H9 (cell line): ENCODE measurements around the gene SPATA31E1. TPM values are rescaled to one million over a fixed set of nuclear protein-coding genes. Genes with fewer than 3 reads are reported as not detected.

Experiments used
- DNase-seq: peaks from one replicate; pipeline ENCODE4 v3.0.0-alpha.2; 2017
- H2AFZ ChIP-seq: one replicate; pipeline ENCODE4 v1.6.1; 2013; ENCODE audit warnings: mild to moderate bottlenecking, low read length, control low read depth, moderate library complexity
- H2AK5ac ChIP-seq: 2 replicates; pipeline ENCODE4 v1.6.1; 2013; ENCODE audit warnings: low read length, control low read depth, mixed read lengths; ENCODE audit not compliant: insufficient read length
- H2BK120ac ChIP-seq: one replicate; pipeline ENCODE4 v1.6.1; 2013; ENCODE audit warnings: low read depth, mild to moderate bottlenecking, low read length, control low read depth, inconsistent platforms; ENCODE audit not compliant: poor library complexity, severe bottlenecking
- H2BK12ac ChIP-seq: 2 replicates; pipeline ENCODE4 v1.6.1; 2013; ENCODE audit warnings: low read length, control low read depth, mixed read lengths, low read depth; ENCODE audit not compliant: insufficient read length
- H2BK15ac ChIP-seq: 2 replicates; pipeline ENCODE4 v1.6.1; 2013; ENCODE audit warnings: low read depth, low read length, control low read depth
- H2BK20ac ChIP-seq: one replicate; pipeline ENCODE4 v1.6.1; 2013; ENCODE audit warnings: low read depth, mild to moderate bottlenecking, low read length, control low read depth, inconsistent platforms; ENCODE audit not compliant: poor library complexity, severe bottlenecking
- H2BK5ac ChIP-seq: 2 replicates; pipeline ENCODE4 v1.6.1; 2013; ENCODE audit warnings: low read length, control low read depth, mixed read lengths; ENCODE audit not compliant: insufficient read length
- H3K14ac ChIP-seq: 2 replicates; pipeline ENCODE4 v1.6.1; 2013; ENCODE audit warnings: low read length, control low read depth; ENCODE audit not compliant: insufficient read depth
- H3K18ac ChIP-seq: 2 replicates; pipeline ENCODE4 v1.6.1; 2013; ENCODE audit warnings: low read depth, mild to moderate bottlenecking, mixed read lengths, low read length, control low read depth; ENCODE audit not compliant: insufficient read length
- H3K23ac ChIP-seq: 2 replicates; pipeline ENCODE4 v1.6.1; 2013; ENCODE audit warnings: low read length, control low read depth, mixed read lengths, low read depth; ENCODE audit not compliant: insufficient read length
- H3K23me2 ChIP-seq: 2 replicates; pipeline ENCODE4 v1.6.1; 2013; ENCODE audit warnings: low read depth, mild to moderate bottlenecking, mixed read lengths, low read length, control low read depth; ENCODE audit not compliant: insufficient read length, poor library complexity, severe bottlenecking
- H3K27ac ChIP-seq: 2 replicates; pipeline ENCODE4 v1.5.1; 2013; ENCODE audit warnings: low read length, control low read depth, mixed read lengths, low read depth; ENCODE audit not compliant: insufficient read length
- H3K27me3 ChIP-seq: 2 replicates; pipeline ENCODE4 v1.6.1; 2013; ENCODE audit warnings: low read length, control low read depth, inconsistent platforms; ENCODE audit not compliant: insufficient read depth
- H3K4ac ChIP-seq: 2 replicates; pipeline ENCODE4 v1.6.1; 2013; ENCODE audit warnings: low read depth, mild to moderate bottlenecking, control low read depth, inconsistent platforms, low read length, moderate library complexity
- H3K4me1 ChIP-seq: 2 replicates; pipeline ENCODE4 v1.6.1; 2013; ENCODE audit warnings: low read length, control low read depth, inconsistent platforms; ENCODE audit not compliant: insufficient read depth
- H3K4me2 ChIP-seq: 2 replicates; pipeline ENCODE4 v1.6.1; 2013; ENCODE audit warnings: low read length, control low read depth, mixed read lengths; ENCODE audit not compliant: insufficient read length, insufficient read depth
- H3K56ac ChIP-seq: 2 replicates; pipeline ENCODE4 v1.6.1; 2013; ENCODE audit warnings: low read depth, mild to moderate bottlenecking, mixed read lengths, low read length, control low read depth; ENCODE audit not compliant: insufficient read length
- H3K79me1 ChIP-seq: 2 replicates; pipeline ENCODE4 v1.6.1; 2013; ENCODE audit warnings: low read depth, mild to moderate bottlenecking, moderate library complexity, low read length, control low read depth, inconsistent platforms; ENCODE audit not compliant: insufficient read depth, poor library complexity, severe bottlenecking
- H3K79me2 ChIP-seq: 2 replicates; pipeline ENCODE4 v1.6.1; 2013; ENCODE audit warnings: low read length, control low read depth, inconsistent platforms; ENCODE audit not compliant: insufficient read depth
- H3K9ac ChIP-seq: 2 replicates; pipeline ENCODE4 v1.6.1; 2013; ENCODE audit warnings: low read length, control low read depth, mixed read lengths; ENCODE audit not compliant: insufficient read length; ENCODE audit errors: extremely low read depth
- H3K9me3 ChIP-seq: one replicate; pipeline ENCODE4 v1.6.1; 2013; ENCODE audit warnings: low read depth, low read length, inconsistent platforms; ENCODE audit not compliant: control insufficient read depth
- H3T11ph ChIP-seq: one replicate; pipeline ENCODE4 v1.6.1; 2013; ENCODE audit warnings: mild to moderate bottlenecking, low read length, control low read depth, inconsistent platforms
- H4K20me1 ChIP-seq: one replicate; pipeline ENCODE4 v1.6.1; 2013; ENCODE audit not compliant: control insufficient read depth, insufficient read length, insufficient read depth
- H4K5ac ChIP-seq: 2 replicates; pipeline ENCODE4 v1.6.1; 2013; ENCODE audit warnings: low read depth, mild to moderate bottlenecking, mixed read lengths, low read length, control low read depth; ENCODE audit not compliant: insufficient read length
- H4K8ac ChIP-seq: replicated peaks from 2 replicates; pipeline ENCODE4 v1.6.1; 2013; ENCODE audit warnings: low read length, control low read depth, mixed read lengths, low read depth; ENCODE audit not compliant: insufficient read length
- H4K91ac ChIP-seq: 2 replicates; pipeline ENCODE4 v1.6.1; 2013; ENCODE audit warnings: low read depth, mild to moderate bottlenecking, moderate library complexity, mixed read lengths, low read length, control low read depth; ENCODE audit not compliant: insufficient read length
- H3K27ac Mint-ChIP-seq, 3 experiments: 2 replicates in 2 of 3; 3 replicates in 1 of 3; pipeline ENCODE4 v1.8.0; 2020 to 2021; ENCODE audit warnings: mixed read lengths in 3 of 3, mild to moderate bottlenecking in 1 of 3, moderate library complexity in 1 of 3
- H3K27me3 Mint-ChIP-seq: 2 replicates; pipeline ENCODE4 v1.8.0; 2021; ENCODE audit warnings: low read depth, mild to moderate bottlenecking, moderate library complexity, mixed read lengths
- H3K36me3 Mint-ChIP-seq, 3 experiments: 2 replicates in 2 of 3; 3 replicates in 1 of 3; pipeline ENCODE4 v1.8.0; 2020 to 2021; ENCODE audit warnings: low read depth in 3 of 3, mixed read lengths in 3 of 3; ENCODE audit not compliant: insufficient read depth in 1 of 3
- H3K4me1 Mint-ChIP-seq, 2 experiments: 2 replicates each; pipeline ENCODE4 v1.8.0; 2020; ENCODE audit warnings: mixed read lengths in 2 of 2
- H3K4me3 Mint-ChIP-seq, 2 experiments: 2 replicates in 1 of 2; 3 replicates in 1 of 2; pipeline ENCODE4 v1.8.0; 2020 to 2021; ENCODE audit warnings: mild to moderate bottlenecking in 2 of 2, mixed read lengths in 2 of 2, moderate library complexity in 1 of 2
- H3K9me3 Mint-ChIP-seq, 2 experiments: 2 replicates in 1 of 2; 3 replicates in 1 of 2; pipeline ENCODE4 v1.8.0; 2020; ENCODE audit warnings: mild to moderate bottlenecking in 2 of 2, mixed read lengths in 2 of 2, moderate library complexity in 1 of 2
- CTCF ChIP-seq: fragments of 200-600 bp; sonication (generic); conservative IDR thresholded peaks from 3 replicates; pipeline ENCODE4 v1.8.0; 2021; ENCODE audit warnings: antibody characterized with exemption, mild to moderate bottlenecking
- WGBS: extraction: QIAGEN DNeasy Blood & Tissue Kit; methylation state at CpG from one replicate; pipeline ENCODE4 v1.1.7; 2013; ENCODE audit warnings: missing lambda C conversion rate, low lambda C conversion rate, mixed read lengths; ENCODE audit not compliant: insufficient read length; ENCODE audit errors: extremely low coverage; 5-methylcytosine and 5-hydroxymethylcytosine counted together
- total RNA-seq: library from RNA; stranded (reverse); gene quantifications from 2 replicates; pipeline ENCODE4 v1.2.1, GENCODE V29; 2021

The SPATA31E1 gene
- total RNA-seq, 1 experiment from 2014 or later: 0.09 TPM

GRCh38 chr9:87883990-87884389 lies 1.3 kb downstream of the SPATA31E1 start:
- Histone ChIP-seq H3K4me1 (peaks cover 3% of the 10 kb centered on the region; the same call in 1 of the 2 replicates), H3K4me2 (no peak overlapping the region), H2BK5ac (no peak overlapping the region), H3K56ac (no peak overlapping the region), H2BK15ac (no peak overlapping the region), H3K9ac (no peak overlapping the region), H3K27ac (no peak overlapping the region), H3K14ac (no peak overlapping the region), H2AFZ (no peak overlapping the region), H3T11ph (no peak overlapping the region), H4K5ac (no peak overlapping the region), H2BK20ac (no peak overlapping the region), H2BK120ac (no peak overlapping the region), H3K27me3 (no peaks in the 10 kb centered on the region), H3K23ac (no peak overlapping the region), H3K79me2 (no peaks in the 10 kb centered on the region), H3K9me3 (no peaks in the 10 kb centered on the region), H2AK5ac (no peak overlapping the region), H3K18ac (no peak overlapping the region), H4K91ac (no peak overlapping the region), H3K79me1 (no peaks in the 10 kb centered on the region), H4K8ac (no peak overlapping the region), H4K20me1 (no peaks in the 10 kb centered on the region), H2BK12ac (no peak overlapping the region), H3K4ac (no peak overlapping the region), H3K23me2 (no peaks in the 10 kb centered on the region)
- peak; percentile 73 for DNase-seq
- Mint-ChIP-seq H3K4me1 (peaks cover 19 to 25% of the 10 kb centered on the region in 2 experiments), H3K4me3 (no peak overlapping the region), H3K9me3 (peaks cover 0 to 2% of the 10 kb centered on the region in 2 experiments; a peak in 1 of 5 replicates), H3K36me3 (no peaks in the 10 kb centered on the region; a peak in 1 of 7 replicates), H3K27me3 (peaks cover 9% of the 10 kb centered on the region), H3K27ac (no peak overlapping the region)
- peak; percentile 69 for TF ChIP-seq CTCF
- WGBS: no CpG with 5 or more reads among the region's 8 CpGs
